Measurements from ENCODE around the gene NGFR.
"Not testable (repeated sequence)": the region's sequence is repeated elsewhere in the genome, so short reads cannot be mapped to it uniquely, and the experiment has no call there.

The NGFR gene

GRCh38 chr17:49501496-49501895, 6.4 kb downstream of the NGFR start:
- Histone ChIP-seq H3K4me1 (ENCODE audit: insufficient read depth, low read length) (peaks cover 6% of the 10 kb centered on the region; the same call in 1 of the 2 replicates), H3K27ac (ENCODE audit: low read length) (no peak overlapping the region), H3K4me3 (ENCODE audit: low read length) (no peak overlapping the region), H3K9ac (ENCODE audit: low read depth, low read length) (no peak overlapping the region), H3K27me3 (ENCODE audit: insufficient read depth, low read length) (peaks cover 50% of the 10 kb centered on the region), H3K36me3 (ENCODE audit: insufficient read depth, low read depth, low read length) (no peaks in the 10 kb centered on the region), H3K9me3 (ENCODE audit: insufficient read depth, low read depth, low read length) (no peaks in the 10 kb centered on the region)

- Histone ChIP-seq H3K4me3 (ENCODE audit: low read length) (no peak overlapping the region), H3K9me3 (ENCODE audit: insufficient read depth, low read depth, low read length) (no peaks in the 10 kb centered on the region), H3K27ac (ENCODE audit: low read length) (no peak overlapping the region), H3K27me3 (ENCODE audit: insufficient read depth, low read length) (peaks cover 42% of the 10 kb centered on the region), H3K4me1 (ENCODE audit: insufficient read depth, low read length) (peaks cover 6% of the 10 kb centered on the region; the same call in 1 of the 2 replicates), H3K9ac (ENCODE audit: low read depth, low read length) (no peak overlapping the region), H3K36me3 (ENCODE audit: insufficient read depth, low read depth, low read length) (no peaks in the 10 kb centered on the region)
These were observed 7.2 kb downstream of the NGFR start for GRCh38 chr17:49502254-49502653.

- H3K4me1 ChIP-seq (ENCODE audit: insufficient read depth, low read length) = peaks cover 10% of the 10 kb centered on the region
- H3K36me3 ChIP-seq (ENCODE audit: insufficient read depth, low read depth, low read length); H3K4me3 ChIP-seq (ENCODE audit: low read length); H3K27ac ChIP-seq (ENCODE audit: low read length); H3K9me3 ChIP-seq (ENCODE audit: insufficient read depth, low read depth, low read length); H3K9ac ChIP-seq (ENCODE audit: low read depth, low read length): not testable (repeated sequence)
- peaks cover 38% of the 10 kb centered on the region for H3K27me3 ChIP-seq (ENCODE audit: insufficient read depth, low read length)
These were observed 7.6 kb downstream of the NGFR start for GRCh38 chr17:49502680-49503079.

GRCh38 chr17:49504369-49504768, 9.3 kb downstream of the NGFR start:
- H3K36me3 ChIP-seq (ENCODE audit: insufficient read depth, low read depth, low read length) = no peaks in the 10 kb centered on the region
- H3K4me3 ChIP-seq (ENCODE audit: low read length) = no peak overlapping the region
- H3K27ac ChIP-seq (ENCODE audit: low read length) = no peak overlapping the region
- no peaks in the 10 kb centered on the region for H3K9me3 ChIP-seq (ENCODE audit: insufficient read depth, low read depth, low read length)
- H3K9ac ChIP-seq (ENCODE audit: low read depth, low read length) = no peak overlapping the region
- peaks cover 14% of the 10 kb centered on the region for H3K4me1 ChIP-seq (ENCODE audit: insufficient read depth, low read length)
- peaks cover 21% of the 10 kb centered on the region for H3K27me3 ChIP-seq (ENCODE audit: insufficient read depth, low read length)

GRCh38 chr17:49505854-49506253, 10.8 kb downstream of the NGFR start:
- H3K36me3 ChIP-seq (ENCODE audit: insufficient read depth, low read depth, low read length) = no peaks in the 10 kb centered on the region
- H3K9ac ChIP-seq (ENCODE audit: low read depth, low read length) = no peak overlapping the region
- H3K4me3 ChIP-seq (ENCODE audit: low read length) = no peak overlapping the region
- no peak overlapping the region for H3K27ac ChIP-seq (ENCODE audit: low read length)
- H3K27me3 ChIP-seq (ENCODE audit: insufficient read depth, low read length) = peaks cover 9% of the 10 kb centered on the region
- peaks cover 14% of the 10 kb centered on the region for H3K4me1 ChIP-seq (ENCODE audit: insufficient read depth, low read length)
- H3K9me3 ChIP-seq (ENCODE audit: insufficient read depth, low read depth, low read length) = no peaks in the 10 kb centered on the region

- Histone ChIP-seq H3K27ac (ENCODE audit: low read length) (no peak overlapping the region), H3K4me3 (ENCODE audit: low read length) (no peak overlapping the region), H3K9me3 (ENCODE audit: insufficient read depth, low read depth, low read length) (no peaks in the 10 kb centered on the region), H3K27me3 (ENCODE audit: insufficient read depth, low read length) (peaks cover 8% of the 10 kb centered on the region), H3K36me3 (ENCODE audit: insufficient read depth, low read depth, low read length) (no peaks in the 10 kb centered on the region), H3K9ac (ENCODE audit: low read depth, low read length) (no peak overlapping the region), H3K4me1 (ENCODE audit: insufficient read depth, low read length) (peaks cover 14% of the 10 kb centered on the region)
These were observed 11.2 kb downstream of the NGFR start for GRCh38 chr17:49506282-49506681.

- Histone ChIP-seq H3K9me3 (ENCODE audit: insufficient read depth, low read depth, low read length) (no peaks in the 10 kb centered on the region), H3K27ac (ENCODE audit: low read length) (no peak overlapping the region), H3K9ac (ENCODE audit: low read depth, low read length) (peak overlapping the region; percentile 57; the same call in 1 of the 2 replicates), H3K4me1 (ENCODE audit: insufficient read depth, low read length) (peaks cover 14% of the 10 kb centered on the region), H3K4me3 (ENCODE audit: low read length) (peak overlapping the region; percentile 41), H3K27me3 (ENCODE audit: insufficient read depth, low read length) (peaks cover 2% of the 10 kb centered on the region; the same call in 1 of the 2 replicates), H3K36me3 (ENCODE audit: insufficient read depth, low read depth, low read length) (no peaks in the 10 kb centered on the region)
These were observed 13.2 kb downstream of the NGFR start for GRCh38 chr17:49508061-49508865.

GRCh38 chr17:49508866-49509587, 13.9 kb downstream of the NGFR start:
- Histone ChIP-seq H3K27me3 (ENCODE audit: insufficient read depth, low read length) (no peaks in the 10 kb centered on the region), H3K36me3 (ENCODE audit: insufficient read depth, low read depth, low read length) (no peaks in the 10 kb centered on the region), H3K9ac (ENCODE audit: low read depth, low read length) (no peak overlapping the region; the same call in 1 of the 2 replicates), H3K27ac (ENCODE audit: low read length) (no peak overlapping the region), H3K4me3 (ENCODE audit: low read length) (peak overlapping the region; percentile 41; the same call in 1 of the 2 replicates), H3K9me3 (ENCODE audit: insufficient read depth, low read depth, low read length) (no peaks in the 10 kb centered on the region), H3K4me1 (ENCODE audit: insufficient read depth, low read length) (peaks cover 17% of the 10 kb centered on the region)

- H3K4me1 ChIP-seq (ENCODE audit: insufficient read depth, low read length) = peaks cover 22% of the 10 kb centered on the region
- no peak overlapping the region for H3K27ac ChIP-seq (ENCODE audit: low read length)
- H3K9ac ChIP-seq (ENCODE audit: low read depth, low read length) = no peak overlapping the region
These were observed 14.5 kb downstream of the NGFR start for GRCh38 chr17:49509588-49509917.

GRCh38 chr17:49510059-49510719, 15.1 kb downstream of the NGFR start:
- Histone ChIP-seq H3K9ac (ENCODE audit: low read depth, low read length) (no peak overlapping the region), H3K27me3 (ENCODE audit: insufficient read depth, low read length) (no peaks in the 10 kb centered on the region), H3K36me3 (ENCODE audit: insufficient read depth, low read depth, low read length) (no peaks in the 10 kb centered on the region), H3K4me1 (ENCODE audit: insufficient read depth, low read length) (peaks cover 29% of the 10 kb centered on the region), H3K27ac (ENCODE audit: low read length) (no peak overlapping the region), H3K9me3 (ENCODE audit: insufficient read depth, low read depth, low read length) (no peaks in the 10 kb centered on the region), H3K4me3 (ENCODE audit: low read length) (no peak overlapping the region)

More at GRCh38 chr17:49509588-49509917, 14.5 kb downstream of the NGFR start:
- Histone ChIP-seq H3K4me3 (ENCODE audit: low read length) (no peak overlapping the region), H3K27me3 (ENCODE audit: insufficient read depth, low read length) (no peaks in the 10 kb centered on the region), H3K36me3 (ENCODE audit: insufficient read depth, low read depth, low read length) (no peaks in the 10 kb centered on the region), H3K9me3 (ENCODE audit: insufficient read depth, low read depth, low read length) (no peaks in the 10 kb centered on the region)

- H3K36me3 ChIP-seq (ENCODE audit: insufficient read depth, low read depth, low read length) = no peaks in the 10 kb centered on the region
- H3K9me3 ChIP-seq (ENCODE audit: insufficient read depth, low read depth, low read length) = no peaks in the 10 kb centered on the region
- no peaks in the 10 kb centered on the region for H3K27me3 ChIP-seq (ENCODE audit: insufficient read depth, low read length)
- H3K4me1 ChIP-seq (ENCODE audit: insufficient read depth, low read length) = peaks cover 31% of the 10 kb centered on the region
- no peak overlapping the region for H3K9ac ChIP-seq (ENCODE audit: low read depth, low read length)
- no peak overlapping the region for H3K27ac ChIP-seq (ENCODE audit: low read length)
- no peak overlapping the region for H3K4me3 ChIP-seq (ENCODE audit: low read length)
These were observed 15.6 kb downstream of the NGFR start for GRCh38 chr17:49510720-49511110.

Data from iPS-20b (cell line).